Fibroblast of the conjunctiva (primary cell): ENCODE data around the gene BCL7A.
"Not testable (repeated sequence)": the region's sequence is repeated elsewhere in the genome, so short reads cannot be mapped to it uniquely, and the experiment has no call there.

Source experiments
- DNase-seq: peaks from one replicate; pipeline ENCODE4 v3.0.0-alpha.2; 2010; ENCODE audit warnings: low read depth

The BCL7A gene

DNA sequence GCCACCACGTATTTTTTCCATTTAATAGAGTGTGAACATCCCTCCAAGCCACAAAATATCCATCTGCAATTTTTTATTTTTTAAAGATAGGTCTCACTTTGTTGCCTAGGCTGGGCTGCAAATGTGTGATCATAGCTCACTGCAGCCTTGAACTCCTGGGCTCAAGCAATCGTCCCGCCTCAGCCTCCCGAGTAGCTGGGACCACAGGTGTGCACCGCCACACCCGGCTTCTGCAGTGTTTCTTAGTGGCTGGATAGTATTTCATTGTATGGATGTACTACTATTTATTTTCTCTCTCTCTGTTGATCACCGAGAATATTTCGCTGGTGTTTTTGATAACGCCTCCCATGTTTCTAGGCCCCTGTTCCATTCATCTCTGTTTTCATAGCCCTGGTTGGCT lies 74.3 kb downstream of the BCL7A start:
- DNase-seq: no peak

DNA sequence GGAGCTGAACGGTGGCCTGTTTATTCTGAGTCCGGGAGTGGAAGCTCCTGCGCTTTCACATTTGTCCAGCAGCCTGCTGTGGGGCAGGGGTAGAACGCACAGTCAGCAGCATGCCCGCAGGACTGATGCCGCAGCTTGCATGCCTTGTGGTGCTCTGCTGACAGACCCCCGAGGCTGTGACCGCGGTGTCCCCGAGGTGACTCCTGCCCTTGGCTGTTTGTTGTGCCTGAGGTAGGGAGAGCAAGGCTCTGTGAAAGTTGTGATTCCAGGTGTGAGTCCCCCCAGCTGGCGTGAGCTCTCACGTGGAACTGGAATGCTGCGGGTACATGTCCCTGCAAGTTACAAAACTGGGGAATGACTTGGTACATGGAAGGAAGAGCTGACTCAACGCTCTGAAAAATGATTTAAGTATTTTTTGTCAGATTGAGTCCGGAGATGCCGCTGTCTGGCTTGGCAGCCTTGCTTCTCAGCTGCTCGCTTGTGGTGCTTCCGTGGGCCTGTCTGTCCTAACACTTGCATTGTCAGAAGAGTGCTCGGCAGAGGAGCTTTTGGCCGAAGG lies 75.0 kb downstream of the BCL7A start:
- DNase-seq: no peak

DNA sequence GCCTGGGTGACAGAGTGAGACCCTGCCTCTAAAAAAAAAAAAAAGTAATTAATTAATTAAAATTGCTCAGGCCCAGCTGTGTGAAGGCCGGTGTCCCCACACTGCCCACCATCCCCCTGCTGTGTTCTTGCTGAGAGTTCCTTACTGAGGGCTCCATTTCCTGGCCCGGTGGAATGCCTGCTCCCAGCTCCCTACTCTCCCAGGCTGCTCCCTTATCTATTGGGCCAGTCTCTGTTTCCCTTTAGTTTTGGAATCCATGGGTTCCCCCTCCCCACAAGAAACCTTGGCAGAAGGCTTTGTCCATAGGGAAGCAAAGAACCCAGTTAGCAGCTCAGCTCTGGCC lies 75.9 kb downstream of the BCL7A start:
- DNase-seq: no peak

DNA sequence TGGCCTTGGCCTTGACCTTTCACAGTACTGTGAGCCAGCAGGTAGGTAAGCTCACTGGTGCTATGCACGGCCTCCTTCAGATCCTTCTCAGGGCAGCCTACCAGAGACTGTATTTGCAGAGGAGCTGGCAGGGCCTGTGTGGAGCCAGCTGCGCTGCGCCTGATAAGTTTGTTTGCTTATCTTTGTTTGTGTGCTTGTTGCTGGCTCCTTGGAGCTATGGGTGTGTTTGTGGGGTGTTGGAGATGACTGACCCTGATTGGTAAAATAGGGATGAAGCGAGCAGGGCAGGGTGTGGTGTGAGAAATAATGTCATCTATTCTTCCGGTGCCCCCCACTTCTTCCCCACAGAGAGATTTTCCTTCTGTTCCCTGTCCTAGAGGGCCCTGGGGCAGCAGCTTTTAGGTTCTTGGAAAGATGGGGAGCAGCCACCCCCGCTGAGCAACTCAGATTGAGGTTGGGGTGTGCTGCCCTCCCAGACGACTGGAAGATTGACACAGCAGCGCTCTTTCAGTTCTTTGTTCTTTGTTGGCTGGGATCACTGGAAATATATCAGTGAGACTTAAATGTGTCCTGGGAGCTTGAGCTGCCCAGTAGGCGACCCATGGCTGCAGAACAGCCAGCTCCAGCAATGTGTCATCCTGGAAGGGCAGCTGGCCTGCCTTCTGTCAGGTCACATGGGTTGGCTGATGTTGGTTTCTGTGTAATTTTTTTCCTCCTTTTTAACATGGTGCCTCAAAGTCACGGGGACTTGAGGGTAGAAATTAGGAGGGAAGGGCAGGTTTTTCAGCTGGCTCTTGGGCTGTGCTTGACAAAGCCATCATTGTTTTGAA lies 76.5 kb downstream of the BCL7A start:
- DNase-seq: no peak

DNA sequence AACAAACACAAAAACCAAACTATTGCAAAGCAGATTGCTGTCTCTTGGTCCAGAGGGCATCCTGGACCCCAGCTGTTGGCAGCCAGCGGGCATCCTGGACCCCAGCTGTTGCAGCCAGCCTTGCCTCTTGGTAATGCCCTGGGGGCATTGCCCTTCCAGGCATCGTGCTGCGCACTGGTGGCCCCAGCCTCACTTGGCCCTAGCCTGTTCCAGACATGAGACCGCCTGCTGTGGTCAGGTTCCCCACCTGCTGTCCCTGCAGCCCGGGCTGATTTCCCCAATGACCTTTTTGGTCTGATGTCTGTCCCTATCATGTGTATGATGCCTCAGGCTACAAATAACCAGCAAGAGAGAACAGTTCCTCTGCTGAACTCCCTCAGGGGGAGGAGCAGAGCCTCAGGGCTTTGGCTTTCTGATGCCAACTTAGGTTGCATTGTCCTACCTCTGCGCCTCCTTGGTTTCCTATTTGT lies 77.6 kb downstream of the BCL7A start:
- DNase-seq: no peak

DNA sequence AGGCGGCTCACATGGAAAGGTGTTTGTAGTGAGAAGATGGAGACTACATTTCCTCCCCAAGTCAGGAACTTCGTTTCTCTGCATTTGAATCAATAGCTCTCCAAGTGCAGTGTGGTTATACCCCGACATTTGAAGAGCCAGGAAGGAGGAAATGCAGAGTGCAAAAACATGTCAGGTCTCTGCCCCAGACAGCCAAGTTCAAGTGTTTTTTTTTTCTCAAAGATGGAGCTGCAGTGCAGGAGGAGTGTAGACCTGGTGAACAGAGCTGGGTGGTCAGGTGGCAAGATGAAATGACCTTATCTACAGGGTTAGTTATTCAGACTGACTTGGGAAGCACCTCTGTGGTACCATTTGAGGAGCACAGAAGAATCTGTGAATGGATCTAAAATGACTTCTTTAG lies 78.2 kb downstream of the BCL7A start:
- no peak for DNase-seq

DNA sequence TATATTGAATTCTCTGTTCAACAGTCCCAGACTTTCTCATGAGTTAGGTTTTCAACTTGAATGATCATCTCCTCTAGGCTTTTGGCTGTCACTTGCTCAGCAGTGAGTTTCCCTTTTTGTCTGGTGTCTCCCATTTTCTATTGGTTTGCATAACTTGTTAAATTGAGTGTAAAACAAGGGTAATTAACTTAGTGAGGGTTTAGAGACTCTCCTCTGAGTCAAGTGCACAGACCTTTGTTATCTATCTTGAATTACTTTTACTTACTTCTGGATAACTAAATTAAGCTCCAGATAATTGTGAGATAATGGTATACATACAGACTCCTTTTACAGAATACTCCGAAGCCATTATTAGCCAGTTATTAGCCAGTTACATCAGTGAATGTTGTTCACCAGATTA lies 78.9 kb downstream of the BCL7A start:
- no peak for DNase-seq

DNA sequence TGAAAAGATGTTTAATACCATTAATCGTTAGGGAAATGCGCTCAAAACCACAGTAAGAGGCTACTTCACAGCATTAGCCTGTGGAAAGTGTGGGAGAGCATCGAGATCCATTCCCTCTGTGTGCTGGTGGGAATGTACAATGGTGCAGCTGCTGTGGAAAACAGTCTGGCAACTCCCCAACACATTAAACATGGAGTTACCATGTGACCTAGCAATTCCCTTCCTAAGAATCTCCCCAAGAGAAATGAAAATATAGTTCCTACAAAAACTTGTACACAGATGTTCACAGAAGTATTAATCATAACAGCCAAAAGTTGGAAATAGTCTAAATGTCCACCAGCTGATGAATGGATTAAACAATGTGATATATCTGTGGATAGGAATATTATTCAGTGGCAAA lies 80.6 kb downstream of the BCL7A start:
- DNase-seq: no peak

DNA sequence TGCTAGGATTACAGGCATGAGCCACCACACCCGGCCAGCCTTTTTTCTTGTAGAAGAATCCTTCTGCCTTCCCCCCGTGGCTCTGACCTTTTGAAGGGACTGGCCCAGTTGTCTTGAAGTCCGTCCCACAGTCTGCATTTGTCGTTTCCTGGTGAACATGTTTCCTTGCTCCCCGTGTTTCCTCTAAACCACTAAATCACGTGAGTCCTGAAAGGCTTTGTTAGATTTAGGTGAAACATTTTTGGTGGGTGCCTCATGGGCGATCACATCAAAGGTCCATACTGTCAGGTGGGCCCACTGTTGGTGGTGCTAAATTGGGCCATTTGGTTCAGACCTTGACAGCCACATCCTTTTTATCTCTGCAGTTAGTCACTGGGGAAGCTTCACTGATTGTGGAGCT lies 83.2 kb downstream of the BCL7A start:
- DNase-seq: no peak

DNA sequence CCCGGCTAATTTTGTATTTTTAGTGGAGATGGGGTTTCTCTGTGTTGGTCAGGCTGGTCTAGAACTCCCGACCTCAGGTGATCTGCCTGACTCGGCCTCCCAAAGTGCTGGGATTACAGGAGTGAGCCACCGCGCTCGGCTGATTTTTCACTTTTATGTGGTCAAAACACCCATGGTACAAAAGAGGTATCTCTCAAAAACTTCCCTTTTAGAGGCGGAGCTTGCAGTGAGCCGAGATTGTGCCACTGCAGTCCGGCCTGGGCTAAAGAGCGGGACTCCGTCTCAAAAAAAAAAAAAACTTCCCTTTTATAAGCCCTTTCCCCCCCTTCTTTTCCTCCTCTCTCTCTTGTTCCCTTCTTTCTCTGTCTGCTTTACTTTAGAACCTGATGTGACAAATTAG lies 83.8 kb downstream of the BCL7A start:
- DNase-seq: not testable (repeated sequence)

DNA sequence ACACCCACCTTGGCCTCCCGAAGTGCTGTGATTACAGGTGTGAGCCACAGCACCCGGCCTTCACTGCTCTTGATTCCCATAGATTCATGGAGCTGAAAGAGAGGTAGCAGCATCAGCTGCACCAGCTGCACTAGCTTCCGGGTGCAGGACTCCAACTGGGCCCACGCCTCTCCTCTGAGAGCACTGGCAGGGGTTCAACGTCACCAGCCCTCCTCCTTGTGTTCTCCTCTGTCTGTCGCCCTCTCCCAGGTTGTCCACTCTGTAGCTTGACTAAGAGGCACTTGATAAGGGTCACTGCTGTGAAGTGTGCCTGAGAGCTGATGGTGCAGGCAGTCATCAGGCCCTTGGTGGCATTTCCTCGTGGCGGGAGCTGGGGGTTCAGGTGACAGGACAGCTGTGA lies 85.2 kb downstream of the BCL7A start:
- DNase-seq: no peak

DNA sequence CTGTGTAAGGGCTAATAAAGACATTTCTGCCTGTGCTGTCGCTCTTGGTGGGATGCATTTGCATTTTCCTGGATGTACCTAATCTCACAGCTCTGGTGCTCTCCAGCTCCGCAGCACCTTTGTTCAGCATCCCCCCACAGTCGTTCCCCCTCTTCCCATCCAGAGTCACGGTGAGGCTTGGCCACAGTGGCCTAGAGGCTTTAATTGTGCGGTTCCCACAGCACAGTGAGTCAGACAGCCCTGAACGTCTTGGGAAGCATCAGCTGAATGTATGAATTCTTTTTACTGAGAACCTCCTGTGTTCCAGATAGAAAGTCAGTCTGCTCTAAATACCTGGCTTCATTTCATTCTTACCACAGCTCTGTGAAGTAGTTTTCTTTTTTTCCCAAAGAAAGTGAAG lies 85.6 kb downstream of the BCL7A start:
- DNase-seq: no peak

DNA sequence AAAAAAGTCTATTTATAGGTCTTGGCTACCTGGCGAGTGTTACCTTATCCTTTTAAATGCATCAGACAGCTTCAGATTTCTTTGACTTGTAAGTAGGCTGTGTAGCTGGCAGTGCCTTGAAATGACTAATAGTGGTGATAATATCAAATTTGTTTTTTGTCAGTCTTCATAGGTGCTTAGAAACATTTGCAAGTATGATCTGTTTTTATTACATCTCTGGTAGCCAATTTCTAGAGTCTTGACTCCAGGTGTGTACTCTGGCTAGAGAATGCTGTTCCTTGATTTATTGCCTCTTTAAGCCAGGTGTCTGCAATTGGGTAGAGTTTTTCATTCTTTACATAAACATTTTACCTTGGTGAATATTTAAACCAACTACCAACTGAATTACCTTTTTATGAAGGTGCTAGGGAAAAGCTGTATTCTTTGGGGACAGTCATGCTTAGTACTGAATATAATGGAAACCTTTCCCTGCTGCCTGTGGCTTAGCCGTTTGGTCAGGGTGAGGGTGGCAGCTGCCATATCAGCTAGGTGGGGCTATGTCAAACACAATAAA lies 89.5 kb downstream of the BCL7A start:
- DNase-seq: no peak
